K562 (cell line): ENCODE measurements around the gene YTHDC1. TPM values are rescaled to one million over a fixed set of nuclear protein-coding genes. Genes with fewer than 3 reads are reported as not detected.
A peak's percentile ranks its signal among the peaks of the same experiment; 100 is the strongest.

Experiments
- CTBP1 ChIP-seq: fragments of 450-650 bp; IDR thresholded peaks from 2 replicates; pipeline ENCODE4 v1.6.1; 2016; ENCODE audit warnings: borderline replicate concordance
- ELF4 ChIP-seq: fragments of 450-650 bp; formaldehyde crosslinking; IDR thresholded peaks from 2 replicates; pipeline ENCODE4 v1.4.0; 2022; ENCODE audit warnings: missing genetic modification characterization
- ESRRA ChIP-seq: fragments of 450-650 bp; IDR thresholded peaks from 2 replicates; pipeline ENCODE4 v1.6.1; 2014; ENCODE audit warnings: low read depth, mild to moderate bottlenecking, moderate library complexity, borderline replicate concordance
- FOXK1 ChIP-seq: sonication (generic); formaldehyde crosslinking; IDR thresholded peaks from 2 replicates; pipeline ENCODE4 v1.8.0; 2022; ENCODE audit warnings: missing genetic modification reagents, mild to moderate bottlenecking, borderline replicate concordance
- FOXP4 ChIP-seq: sonication (generic); formaldehyde crosslinking; IDR thresholded peaks from 2 replicates; pipeline ENCODE4 v1.8.0; 2022; ENCODE audit warnings: mild to moderate bottlenecking, missing genetic modification reagents, borderline replicate concordance
- GATA2 ChIP-seq: sonication (generic); formaldehyde crosslinking; IDR thresholded peaks from 2 replicates; pipeline ENCODE4 v1.4.0; 2020; ENCODE audit warnings: mild to moderate bottlenecking, missing genetic modification reagents
- GATAD2A ChIP-seq: fragments of 450-650 bp; IDR thresholded peaks from 2 replicates; pipeline ENCODE4 v1.6.1; 2017
- GTF2E2 ChIP-seq: fragments of 200-800 bp; sonication (Bioruptor generic); IDR thresholded peaks from 2 replicates; pipeline ENCODE4 v1.6.1; 2016; ENCODE audit warnings: missing genetic modification characterization, missing compliant biosample characterization
- POLR2H ChIP-seq: IDR thresholded peaks from 2 replicates; pipeline ENCODE4 v1.6.1; 2016; ENCODE audit warnings: missing genetic modification characterization, low read depth, mild to moderate bottlenecking, control low read depth, missing compliant biosample characterization, moderate library complexity
- POU5F1 ChIP-seq: fragments of 150-350 bp; IDR thresholded peaks from 2 replicates; pipeline ENCODE4 v1.6.1; 2014; ENCODE audit warnings: borderline replicate concordance, low read length, low read depth, mild to moderate bottlenecking; ENCODE audit not compliant: partially characterized antibody
- RNF2 ChIP-seq: sonication (generic); IDR thresholded peaks from 2 replicates; pipeline ENCODE4 v1.6.1; 2016
- SP2 ChIP-seq: IDR thresholded peaks from 2 replicates; pipeline ENCODE4 v1.6.1; 2011; ENCODE audit warnings: mild to moderate bottlenecking, low read depth, low read length, moderate library complexity; ENCODE audit not compliant: poor library complexity, severe bottlenecking; ENCODE audit errors: extremely low read depth
- TOE1 ChIP-seq, 2 experiments: fragments of 450-650 bp in 1 of 2; sonication (generic) in 1 of 2; formaldehyde crosslinking in 1 of 2; IDR thresholded peaks; 2 replicates each; pipeline versions ENCODE4 v1.7.1 to v1.8.0; 2016 to 2022; ENCODE audit warnings: borderline replicate concordance in 2 of 2, mild to moderate bottlenecking in 2 of 2, antibody characterized with exemption in 1 of 2, inconsistent platforms in 1 of 2, low read depth in 1 of 2, missing genetic modification reagents in 1 of 2, moderate library complexity in 1 of 2
- TRIM25 ChIP-seq: fragments of 450-650 bp; IDR thresholded peaks from 2 replicates; pipeline ENCODE4 v1.7.0; 2016; ENCODE audit warnings: borderline replicate concordance
- ZKSCAN1 ChIP-seq: fragments of 150-350 bp; IDR thresholded peaks from 2 replicates; pipeline ENCODE4 v1.6.1; 2016; ENCODE audit warnings: low read depth, low read length
- polyA plus RNA-seq, 8 experiments: library from polyadenylated mRNA; depleted of rRNA in 4 of 8; stranded (reverse) in 5 of 8; unstranded in 3 of 8; fragments of >200 nt; fragmentation: Nextera tagmentation in 2 of 8; fragmentation: Illumina TruSeq in 1 of 8; extraction: Ambion mirVana in 2 of 8; extraction: Trizol in 1 of 8; gene quantifications; 2 replicates each; pipeline versions ENCODE4 v1.2.1 to v1.2.3, GENCODE V29; 2011 to 2014; ENCODE audit warnings: inconsistent platforms in 1 of 8, missing spikeins in 1 of 8
- total RNA-seq, 7 experiments: library from RNA; depleted of rRNA in 6 of 7; stranded (reverse); fragments of >200 nt in 6 of 7; fragmentation: Illumina TruSeq in 2 of 7; extraction: Trizol in 2 of 7; gene quantifications; 2 replicates each; pipeline versions ENCODE4 v1.2.1 to v1.2.3, GENCODE V29; 2011 to 2021; ENCODE audit warnings: low replicate concordance in 1 of 7

The YTHDC1 gene
- total and polyA plus RNA-seq, 9 of the 15 experiments (the other 6 are each of a cell fraction or from before 2014, with no cell fraction given): 9.8 to 65.4 (median 51.7) TPM

- 0 out of 2 replicates have a peak, but pooled peaks have one; percentile 17 for TF ChIP-seq ELF4 (CRISPR knock-in tag)
- TF ChIP-seq CTBP1: peak; percentile 82
- TF ChIP-seq SP2: no peak
- no peak for TF ChIP-seq GTF2E2 (tag)
- TF ChIP-seq FOXP4 (CRISPR knock-in tag): no peak
- TF ChIP-seq ESRRA: peak; percentile 13; the same call in 1 of the 2 replicates
- TF ChIP-seq TRIM25: no peak
- TF ChIP-seq FOXK1 (CRISPR knock-in tag): peak; percentile 98
- peak; percentile 91 for TF ChIP-seq POLR2H (tag)
- TF ChIP-seq GATA2 (CRISPR knock-in tag): no peak
- TF ChIP-seq TOE1 (IDR thresholded peaks at IDR 0.05; ENCODE audit: borderline replicate concordance): peak; percentile 45; the same call in 1 of the 2 replicates
- TF ChIP-seq TOE1 (CRISPR knock-in tag; IDR thresholded peaks at IDR 0.05; ENCODE audit: borderline replicate concordance, low read depth): no peak
- peak; percentile 10 for TF ChIP-seq POU5F1
- no peak for TF ChIP-seq ZKSCAN1
- TF ChIP-seq RNF2: no peak; the same call in 1 of the 2 replicates
- TF ChIP-seq GATAD2A: no peak
Measured at GRCh38 chr4:68349649-68350360, at the start of gene YTHDC1 (continued).
